Natural killer cell (primary cell): Measurements from ENCODE around the gene SH3PXD2A. TPM values are rescaled to one million over a fixed set of nuclear protein-coding genes. Genes with fewer than 3 reads are reported as not detected.

Source experiments
- ATAC-seq, 3 donors: fragments of 150-1000 bp in 2 of 3; fragments of 200-7000 bp in 1 of 3; cut with Tn5 transposase; 1 replicate in 1 of 3; 2 replicates in 2 of 3; pipeline ENCODE4 v1.10.0; 2021; ENCODE audit warnings: mild to moderate bottlenecking in 2 of 3, moderate library complexity in 2 of 3
- DNase-seq, 2 donors: peaks; one replicate each; pipeline versions ENCODE4 v3.0.0 to v3.0.0-alpha.2; 2013 to 2021; ENCODE audit warnings: mixed read lengths in 1 of 2
- H3K27ac ChIP-seq: one replicate; pipeline ENCODE4 v1.5.1; 2013; ENCODE audit warnings: mild to moderate bottlenecking, low read length
- H3K27me3 ChIP-seq: one replicate; pipeline ENCODE4 v1.6.1; 2013; ENCODE audit warnings: low read length; ENCODE audit not compliant: control insufficient read depth, insufficient read depth
- H3K36me3 ChIP-seq: one replicate; pipeline ENCODE4 v1.6.1; 2013; ENCODE audit warnings: low read length; ENCODE audit not compliant: control insufficient read depth, insufficient read depth
- H3K4me1 ChIP-seq: one replicate; pipeline ENCODE4 v1.6.1; 2013; ENCODE audit warnings: low read length; ENCODE audit not compliant: control insufficient read depth, insufficient read depth
- H3K4me3 ChIP-seq: one replicate; pipeline ENCODE4 v1.5.1; 2013; ENCODE audit warnings: low read length
- H3K9me3 ChIP-seq: one replicate; pipeline ENCODE4 v1.6.1; 2013; ENCODE audit warnings: low read length; ENCODE audit not compliant: control insufficient read depth, insufficient read depth
- H3K27ac Mint-ChIP-seq, 2 donors: one replicate each; pipeline ENCODE4 v1.8.0; 2022; ENCODE audit warnings: mild to moderate bottlenecking in 2 of 2, mixed read lengths in 2 of 2, moderate library complexity in 1 of 2
- H3K27me3 Mint-ChIP-seq, 2 donors: one replicate each; pipeline ENCODE4 v1.8.0; 2022; ENCODE audit warnings: low read depth in 2 of 2, mixed read lengths in 2 of 2
- H3K36me3 Mint-ChIP-seq: one replicate; pipeline ENCODE4 v1.8.0; 2022; ENCODE audit warnings: mixed read lengths
- H3K4me1 Mint-ChIP-seq, 2 donors: one replicate each; pipeline ENCODE4 v1.8.0; 2022; ENCODE audit warnings: mixed read lengths in 2 of 2
- H3K4me3 Mint-ChIP-seq: one replicate; pipeline ENCODE4 v1.8.0; 2022; ENCODE audit warnings: mild to moderate bottlenecking, moderate library complexity, mixed read lengths
- H3K9me3 Mint-ChIP-seq, 2 donors: one replicate each; pipeline ENCODE4 v1.8.0; 2022; ENCODE audit warnings: mixed read lengths in 2 of 2
- WGBS: methylation state at CpG from one replicate; pipeline ENCODE4 v1.1.7; 2013; ENCODE audit warnings: missing lambda C conversion rate; ENCODE audit not compliant: insufficient coverage; 5-methylcytosine and 5-hydroxymethylcytosine counted together
- intact Hi-C: fragments of 100-400 bp; cut with micrococcal nuclease; formaldehyde crosslinking; loops from one replicate; pipeline ENCODE4 v1.14.2; 2022
- total RNA-seq, 4 donors: library from RNA; stranded (reverse); fragments of 120-200 nt in 1 of 4; gene quantifications; one replicate each; pipeline versions ENCODE4 v1.2.3 to v1.2.4, GENCODE V29; 2013 to 2022
- TF ChIP-seq, protein P1 (sequence below): fragments of 200-600 bp; IDR thresholded peaks from one replicate; pipeline ENCODE4 v1.8.0; 2022; ENCODE audit warnings: antibody characterized with exemption

SH3PXD2A gene
- total RNA-seq, 3 donors from 2014 or later (not counting 1 experiment from before 2014, with no cell fraction given) = 3.3 to 7.0 (median 4.9) TPM

DNA sequence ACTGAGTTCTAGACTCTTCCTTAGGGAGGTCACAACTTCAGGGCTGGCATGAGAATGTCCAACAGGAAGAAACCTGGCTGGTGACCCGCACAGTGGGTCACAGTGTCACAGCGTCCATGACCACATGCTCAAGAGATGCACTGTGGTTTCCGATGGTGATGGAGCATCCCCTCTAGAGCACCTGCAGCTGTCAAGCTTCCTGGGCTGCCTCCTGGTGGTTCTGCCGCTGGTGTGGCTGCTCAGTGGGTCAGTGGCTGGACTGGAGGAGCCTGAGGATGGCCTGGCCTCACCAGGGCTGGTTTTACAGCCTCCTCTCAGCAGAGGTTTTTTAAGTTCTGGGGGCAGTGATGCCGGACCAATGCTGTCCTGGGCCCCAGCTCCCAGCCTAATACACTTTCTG is 149.3 kb downstream of the SH3PXD2A start:
- ATAC-seq (no peak), DNase-seq (no peak)
- Histone ChIP-seq H3K36me3 (no peaks in the 10 kb centered on the region), H3K4me1 (no peaks in the 10 kb centered on the region), H3K9me3 (no peaks in the 10 kb centered on the region), H3K27ac (no peak overlapping the region), H3K27me3 (no peaks in the 10 kb centered on the region), H3K4me3 (no peak overlapping the region)
- Mint-ChIP-seq H3K9me3 (no peaks in the 10 kb centered on the region), H3K36me3 (no peaks in the 10 kb centered on the region), H3K27me3 (no peaks in the 10 kb centered on the region), H3K4me3 (no peak overlapping the region), H3K27ac (no peak overlapping the region), H3K4me1 (no peaks in the 10 kb centered on the region)
- TF ChIP-seq, protein P1, sequence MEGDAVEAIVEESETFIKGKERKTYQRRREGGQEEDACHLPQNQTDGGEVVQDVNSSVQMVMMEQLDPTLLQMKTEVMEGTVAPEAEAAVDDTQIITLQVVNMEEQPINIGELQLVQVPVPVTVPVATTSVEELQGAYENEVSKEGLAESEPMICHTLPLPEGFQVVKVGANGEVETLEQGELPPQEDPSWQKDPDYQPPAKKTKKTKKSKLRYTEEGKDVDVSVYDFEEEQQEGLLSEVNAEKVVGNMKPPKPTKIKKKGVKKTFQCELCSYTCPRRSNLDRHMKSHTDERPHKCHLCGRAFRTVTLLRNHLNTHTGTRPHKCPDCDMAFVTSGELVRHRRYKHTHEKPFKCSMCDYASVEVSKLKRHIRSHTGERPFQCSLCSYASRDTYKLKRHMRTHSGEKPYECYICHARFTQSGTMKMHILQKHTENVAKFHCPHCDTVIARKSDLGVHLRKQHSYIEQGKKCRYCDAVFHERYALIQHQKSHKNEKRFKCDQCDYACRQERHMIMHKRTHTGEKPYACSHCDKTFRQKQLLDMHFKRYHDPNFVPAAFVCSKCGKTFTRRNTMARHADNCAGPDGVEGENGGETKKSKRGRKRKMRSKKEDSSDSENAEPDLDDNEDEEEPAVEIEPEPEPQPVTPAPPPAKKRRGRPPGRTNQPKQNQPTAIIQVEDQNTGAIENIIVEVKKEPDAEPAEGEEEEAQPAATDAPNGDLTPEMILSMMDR = no peak
- whole genome bisulfite sequencing = 81% methylated on average over 5 of the region's 5 CpGs
- intact Hi-C loops = no loop called here

DNA sequence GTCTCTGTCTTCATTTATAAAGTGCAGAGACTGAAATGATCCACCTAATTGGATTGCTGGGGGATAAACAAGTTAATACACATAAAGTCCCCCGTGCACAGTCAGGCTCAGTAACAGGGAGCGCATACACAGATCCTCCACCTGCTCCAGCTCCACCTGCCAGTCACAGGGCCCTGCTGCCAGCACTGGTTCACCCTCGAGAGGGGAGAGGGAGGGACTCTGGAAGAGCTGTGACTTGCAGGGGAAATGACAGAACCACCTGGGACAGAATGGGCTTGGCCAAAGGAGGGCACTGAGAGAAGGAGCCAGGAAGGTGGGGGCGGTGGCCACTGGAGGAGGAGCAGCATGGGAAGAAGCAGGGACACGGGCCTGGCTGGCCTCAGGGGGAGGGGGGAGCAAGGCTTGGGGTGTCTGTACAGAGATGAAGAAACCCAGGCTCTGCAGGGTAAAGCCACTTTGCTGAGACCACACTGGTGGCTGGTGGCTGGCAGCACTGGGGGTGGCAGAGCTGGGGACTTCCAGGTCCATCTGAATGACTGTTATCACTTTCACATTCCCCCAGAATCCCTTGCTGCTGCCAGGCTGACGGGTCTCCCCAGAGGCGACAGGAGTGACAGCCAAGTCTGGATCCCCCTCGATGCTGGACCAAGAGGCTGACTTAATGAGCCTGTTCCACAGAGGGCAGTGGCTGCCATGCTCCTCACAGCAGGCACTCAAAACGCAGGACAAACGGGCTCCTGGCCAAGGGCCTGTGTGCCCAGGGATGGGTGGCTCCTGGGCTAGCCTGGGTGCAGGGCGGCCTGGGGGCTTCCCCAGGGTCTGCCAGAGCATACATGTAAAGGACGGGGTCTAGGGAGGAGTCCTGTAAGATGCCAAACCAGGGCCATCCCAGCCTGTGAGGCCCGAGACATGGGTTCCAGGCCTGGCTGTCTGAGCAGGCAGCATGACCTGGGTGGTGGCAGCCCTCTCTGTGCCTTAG is 151.1 kb downstream of the SH3PXD2A start:
- TF ChIP-seq, protein P1 = no peak
- no peaks in the 10 kb centered on the region for H3K9me3 Mint-ChIP-seq
- intact Hi-C loops = no loop called here
- Histone ChIP-seq H3K27me3 (no peaks in the 10 kb centered on the region), H3K36me3 (no peaks in the 10 kb centered on the region), H3K4me1 (no peaks in the 10 kb centered on the region), H3K4me3 (no peak overlapping the region), H3K9me3 (no peaks in the 10 kb centered on the region), H3K27ac (no peak overlapping the region)
- no peaks in the 10 kb centered on the region for H3K4me1 Mint-ChIP-seq
- 66% methylated on average over 11 of the region's 13 CpGs for WGBS
- H3K27me3 Mint-ChIP-seq = no peaks in the 10 kb centered on the region
- no peak overlapping the region for H3K27ac Mint-ChIP-seq
- peak in 1 of 3 donors; percentile 50 for ATAC-seq
- no peaks in the 10 kb centered on the region for H3K36me3 Mint-ChIP-seq
- no peak overlapping the region for H3K4me3 Mint-ChIP-seq
- no peak for DNase-seq

DNA sequence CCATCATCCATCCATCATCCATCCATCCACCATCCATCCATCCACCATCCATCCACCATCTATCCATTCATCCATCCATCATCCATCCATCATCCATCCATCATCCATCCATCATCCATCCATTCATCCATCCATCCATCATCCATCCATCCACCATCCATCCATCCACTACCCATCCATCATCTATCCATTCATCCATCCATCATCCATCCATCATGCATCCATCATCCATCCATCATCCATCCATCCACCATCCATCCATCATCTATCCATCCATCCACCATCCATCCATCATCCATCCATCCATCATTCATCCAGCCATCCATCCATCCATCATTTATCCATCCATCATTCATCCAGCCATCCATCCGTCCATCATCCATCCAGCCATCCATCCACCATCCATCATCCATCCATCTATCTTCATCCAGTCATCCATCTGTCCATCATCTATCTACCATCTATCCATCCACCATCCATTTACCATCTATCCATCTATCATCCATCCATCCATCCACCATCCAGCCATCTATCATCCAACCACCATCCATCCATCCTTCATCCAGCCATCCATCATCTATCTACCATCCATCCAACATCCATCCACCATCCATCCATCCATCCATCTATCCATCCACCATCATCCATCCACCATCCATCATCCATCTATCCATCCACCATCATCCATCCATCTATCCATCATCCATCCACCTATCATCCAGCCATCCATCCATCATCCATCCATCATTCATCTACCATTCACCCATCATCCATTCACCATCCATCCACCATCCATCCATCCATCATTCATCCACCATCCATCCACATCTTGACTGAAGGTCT is 153.8 kb downstream of the SH3PXD2A start:
- 66% methylated on average over 1 of the region's 1 CpG for WGBS
- Histone ChIP-seq H3K36me3 (no peaks in the 10 kb centered on the region), H3K27me3 (no peaks in the 10 kb centered on the region), H3K9me3 (no peaks in the 10 kb centered on the region), H3K4me1 (peaks cover 4% of the 10 kb centered on the region), H3K4me3 (no peak overlapping the region), H3K27ac (no peak overlapping the region)
- H3K4me1 Mint-ChIP-seq = peaks cover 1 to 2% of the 10 kb centered on the region in 2 donors
- no peaks in the 10 kb centered on the region for H3K9me3 Mint-ChIP-seq
- intact Hi-C loops = no loop called here
- no peak for DNase-seq
- H3K36me3 Mint-ChIP-seq = no peaks in the 10 kb centered on the region
- no peak overlapping the region for H3K27ac Mint-ChIP-seq
- ATAC-seq = no peak
- H3K27me3 Mint-ChIP-seq = no peaks in the 10 kb centered on the region
- H3K4me3 Mint-ChIP-seq = no peak overlapping the region
- TF ChIP-seq, protein P1 = no peak
